ENCODE data around the gene MED22. TPM values are rescaled to one million over a fixed set of nuclear protein-coding genes. Genes with fewer than 3 reads are reported as not detected.

The MED22 gene
- total RNA-seq, 1 experiment from 2014 or later = 18.6 TPM

DNA sequence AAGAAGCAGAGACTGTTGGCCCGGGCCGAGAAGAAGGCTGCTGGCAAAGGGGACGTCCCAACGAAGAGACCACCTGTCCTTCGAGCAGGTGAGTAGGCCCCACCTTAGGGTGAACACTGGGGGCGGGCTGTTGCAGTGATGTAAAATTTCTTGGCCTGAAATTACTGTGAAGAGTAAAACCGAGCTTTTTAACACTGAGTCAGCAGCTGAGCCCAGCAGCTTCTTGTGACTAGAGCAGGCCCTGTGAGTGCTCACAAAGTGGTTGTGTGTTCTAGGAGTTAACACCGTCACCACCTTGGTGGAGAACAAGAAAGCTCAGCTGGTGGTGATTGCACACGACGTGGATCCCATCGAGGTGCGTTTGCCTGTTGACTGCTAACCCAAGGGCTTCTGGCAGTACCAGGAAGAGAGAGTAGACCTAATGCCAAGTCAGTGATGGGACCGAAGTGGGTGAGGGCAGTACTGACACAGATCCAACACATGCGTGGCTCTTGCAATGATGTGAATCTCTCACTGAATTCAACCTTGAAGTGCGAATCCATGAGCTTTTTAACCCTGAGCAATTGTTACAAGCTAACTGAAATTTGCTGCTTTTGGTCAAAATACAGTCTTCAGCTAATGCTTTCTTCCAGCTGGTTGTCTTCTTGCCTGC lies 2.2 kb upstream of the MED22 start:
- Histone ChIP-seq H3K4me2 (ENCODE audit: low read length) (peak overlapping the region; percentile 98), H3K27ac (ENCODE audit: low read depth, low read length) (peak overlapping the region; percentile 96), H3K9me2 (ENCODE audit: insufficient read depth) (no peaks in the 10 kb centered on the region), H3K9ac (ENCODE audit: low read length) (peak overlapping the region; percentile 100; the same call in 1 of the 2 replicates), H3K4me1 (ENCODE audit: control insufficient read depth in 1 of 2, insufficient read depth in 2 of 2, low read length in 2 of 2) (peaks cover 12 to 31% of the 10 kb centered on the region in 2 experiments), H3K4me3 (replicated peaks in 1 of 2; ENCODE audit: low read depth in 1 of 2, low read length in 2 of 2) (peak overlapping the region in 1 of 2 experiments; percentile 100; a peak in 3 of 4 replicates), H3K9me3 (ENCODE audit: control insufficient read depth in 1 of 2, insufficient read depth in 1 of 2, low read depth in 1 of 2, low read length in 2 of 2) (no peaks in the 10 kb centered on the region), H3K36me3 (ENCODE audit: control insufficient read depth in 1 of 2, insufficient read depth in 2 of 2, low read length in 2 of 2) (peaks cover 36 to 58% of the 10 kb centered on the region in 2 experiments), H2AFZ (ENCODE audit: low read depth, low read length, poor library complexity, severe bottlenecking) (no peak overlapping the region), H3K27me3 (ENCODE audit: insufficient read depth, low read length) (no peaks in the 10 kb centered on the region), H4K20me1 (ENCODE audit: insufficient read depth) (peaks cover 10% of the 10 kb centered on the region; the same call in 1 of the 2 replicates), H3K79me2 (ENCODE audit: insufficient read depth, low read length) (peaks cover 65% of the 10 kb centered on the region)
- no TSS peak for BruUV-seq (replicated peaks)
- ATAC-seq (no peak), DNase-seq (ENCODE audit: low read depth, low spot score) (no peak)
- POLR2A ChIA-PET = interaction anchor here (0.6 to 1.6 kb wide), 3 partner anchors 10 to 216 kb away, joined by 3 to 4 read pairs (median 3); no protein-coding TSS in a partner anchor
- intact Hi-C loops (cut with micrococcal nuclease) = loop anchor here (10.0 kb wide), 1 partner anchor 645 kb away; the partner anchor contains the start of gene VAV2
- CTCF ChIA-PET = no interaction called here
- no peak for TF ChIP-seq EGR1 (IDR thresholded peaks at IDR 0.05; ENCODE audit: low read depth)
- RAD21 ChIA-PET (ENCODE audit: low non-redundant PET in 1 of 2, low total read pairs in 2 of 2, uncharacterized antibody in 2 of 2, unreplicated experiment in 2 of 2) = no interaction called here

DNA sequence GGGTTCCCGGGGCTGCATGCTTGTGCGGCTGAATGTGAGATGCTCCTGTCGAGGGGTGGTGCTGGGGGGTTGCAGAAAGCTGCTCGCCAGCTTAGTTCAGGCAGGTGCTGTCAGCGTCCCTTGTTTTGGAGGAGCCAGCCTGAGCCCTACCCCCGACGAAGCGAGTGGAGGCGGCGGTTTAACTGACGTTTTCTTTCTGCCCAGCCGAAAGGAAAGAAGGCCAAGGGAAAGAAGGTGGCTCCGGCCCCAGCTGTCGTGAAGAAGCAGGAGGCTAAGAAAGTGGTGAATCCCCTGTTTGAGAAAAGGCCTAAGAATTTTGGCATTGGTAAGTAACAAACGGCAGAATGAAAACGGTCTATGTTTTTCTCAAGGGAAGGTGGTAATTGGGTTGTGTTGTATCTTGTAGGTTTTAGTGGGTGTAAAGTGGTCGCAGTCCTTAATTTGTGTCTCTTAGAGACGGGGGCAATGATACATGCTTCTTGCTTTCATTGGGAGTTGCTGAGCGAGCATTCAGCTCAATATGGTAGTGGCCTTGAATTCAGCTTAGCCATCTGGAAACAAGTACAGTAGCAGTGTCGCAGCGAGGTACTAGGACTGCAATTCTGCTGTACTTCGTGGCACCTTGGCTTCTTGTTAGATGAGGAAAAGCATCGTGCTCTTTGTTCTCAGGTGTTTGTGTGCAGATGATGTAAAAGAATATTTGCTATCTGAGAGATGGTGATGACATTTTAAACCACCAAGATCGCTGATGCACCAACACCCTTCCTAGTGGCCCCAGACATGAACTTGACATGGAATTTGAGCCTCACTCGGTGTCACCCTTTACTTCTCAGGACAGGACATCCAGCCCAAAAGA lies 1.0 kb upstream of the MED22 start:
- peak overlapping the region; percentile 89 to 100 for H3K4me3 ChIP-seq (replicated peaks in 1 of 2; ENCODE audit: low read depth in 1 of 2, low read length in 2 of 2)
- peak overlapping the region; percentile 96 for H3K27ac ChIP-seq (ENCODE audit: low read depth, low read length)
- no peaks in the 10 kb centered on the region for H3K9me3 ChIP-seq (ENCODE audit: control insufficient read depth in 1 of 2, insufficient read depth in 1 of 2, low read depth in 1 of 2, low read length in 2 of 2)
- H3K4me1 ChIP-seq (ENCODE audit: control insufficient read depth in 1 of 2, insufficient read depth in 2 of 2, low read length in 2 of 2) = peaks cover 12 to 22% of the 10 kb centered on the region in 2 experiments; a peak in 3 of 4 replicates
- H3K36me3 ChIP-seq (ENCODE audit: control insufficient read depth in 1 of 2, insufficient read depth in 2 of 2, low read length in 2 of 2) = peaks cover 43 to 67% of the 10 kb centered on the region in 2 experiments
- DNase-seq (ENCODE audit: low read depth, low spot score) = no peak
- intact Hi-C loops (cut with micrococcal nuclease) = no loop called here
- H3K9ac ChIP-seq (ENCODE audit: low read length) = peak overlapping the region; percentile 100
- peaks cover 60% of the 10 kb centered on the region for H3K79me2 ChIP-seq (ENCODE audit: insufficient read depth, low read length)
- no peaks in the 10 kb centered on the region for H3K27me3 ChIP-seq (ENCODE audit: insufficient read depth, low read length)
- POLR2A ChIA-PET = interaction anchor here (1.1 to 1.9 kb wide), 6 partner anchors 8 to 318 kb away, joined by 4 to 15 read pairs (median 7); partner anchors contain the start of genes GTF3C5, SURF1 and SURF2
- no peak for ATAC-seq
- TSS peak; percentile 68 for BruUV-seq (replicated peaks)
- H3K4me2 ChIP-seq (ENCODE audit: low read length) = peak overlapping the region; percentile 98
- CTCF ChIA-PET = interaction anchor here (0.7 kb wide), 1 partner anchor 163 kb away, joined by 3 read pairs; no protein-coding TSS in a partner anchor
- RAD21 ChIA-PET (ENCODE audit: low non-redundant PET in 1 of 2, low total read pairs in 2 of 2, uncharacterized antibody in 2 of 2, unreplicated experiment in 2 of 2) = no interaction called here
- TF ChIP-seq CEBPB (IDR thresholded peaks at IDR 0.05; ENCODE audit: low read depth) = no peak
- TF ChIP-seq POLR2AphosphoS5 (IDR thresholded peaks at IDR 0.05; ENCODE audit: low read depth, low read length) = peak; percentile 34; the same call in 1 of the 2 replicates
- no peaks in the 10 kb centered on the region for H3K9me2 ChIP-seq (ENCODE audit: insufficient read depth)
- H2AFZ ChIP-seq (ENCODE audit: low read depth, low read length, poor library complexity, severe bottlenecking) = no peak overlapping the region
- peaks cover 10% of the 10 kb centered on the region; the same call in 1 of the 2 replicates for H4K20me1 ChIP-seq (ENCODE audit: insufficient read depth)
